Pancreas (tissue), 10 donors: ENCODE data around the gene SPTBN1. TPM values are rescaled to one million over a fixed set of nuclear protein-coding genes. Genes with fewer than 3 reads are reported as not detected.
A peak's percentile ranks its signal among the peaks of the same experiment; 100 is the strongest.
"Not testable (repeated sequence)": the region's sequence is repeated elsewhere in the genome, so short reads cannot be mapped to it uniquely, and the experiment has no call there.

Experiments
- ATAC-seq, 4 donors: fragments of 200-7000 bp; cut with Tn5 transposase; one replicate each; pipeline versions ENCODE4 v1.8.0 to v1.9.1; 2020; ENCODE audit warnings: mild to moderate bottlenecking in 4 of 4, moderate library complexity in 4 of 4
- DNase-seq, 6 donors: peaks; one replicate each; pipeline ENCODE4 v3.0.0-alpha.2; 2020
- FAIRE-seq: peaks from 2 replicates; lab custom pipeline; 2012; peaks lifted over from hg19 to GRCh38; lab: Jason Lieb, UNC
- H3K27ac ChIP-seq, 4 donors: fragments of 200-600 bp; sonication (generic); 1 replicate in 3 of 4; 2 replicates in 1 of 4; pipeline versions ENCODE4 v1.5.0 to v1.8.0; 2020
- H3K27me3 ChIP-seq, 4 donors: fragments of 200-600 bp; one replicate each; pipeline ENCODE4 v1.8.0; 2021
- H3K36me3 ChIP-seq, 3 donors: fragments of 200-600 bp; sonication (generic) in 1 of 3; one replicate each; pipeline versions ENCODE4 v1.5.0 to v1.8.0; 2020 to 2021
- H3K4me1 ChIP-seq, 3 donors: fragments of 200-600 bp; one replicate each; pipeline ENCODE4 v1.8.0; 2021
- H3K4me3 ChIP-seq, 4 donors: fragments of 200-600 bp; sonication (generic) in 2 of 4; one replicate each; pipeline versions ENCODE4 v1.5.0 to v1.8.0; 2020 to 2021
- H3K9me3 ChIP-seq, 4 donors: fragments of 200-600 bp; one replicate each; pipeline ENCODE4 v1.8.0; 2021
- CTCF ChIP-seq, 4 donors: fragments of 200-600 bp; sonication (generic) in 3 of 4; IDR thresholded peaks; one replicate each; pipeline versions ENCODE4 v1.5.0 to v1.8.0; 2021; ENCODE audit warnings: antibody characterized with exemption in 4 of 4
- WGBS, 2 donors: extraction: QIAGEN DNeasy Blood & Tissue Kit; methylation state at CpG; one replicate each; pipeline ENCODE4 v1.1.7; 2013; 5-methylcytosine and 5-hydroxymethylcytosine counted together
- intact Hi-C, 3 donors: fragments of 100-400 bp; cut with DNase I; formaldehyde crosslinking; loops; one replicate each; pipeline versions ENCODE4 v1.11.1 to v1.14.2; 2022
- polyA plus RNA-seq, 2 donors: library from polyadenylated mRNA; stranded (reverse); fragments of 200-250 nt; gene quantifications; one replicate each; pipeline ENCODE4 v1.2.3, GENCODE V29; 2013
- total RNA-seq, 6 donors: library from RNA; stranded (reverse); fragmentation: NEBNext Ultra II Directional in 4 of 6; extraction: Animal tissue kit (Norgen Biotek cat#: 25700) in 4 of 6; gene quantifications; one replicate each; pipeline versions ENCODE4 v1.2.1 to v1.2.4, GENCODE V29; 2021 to 2023
- donor health status: healthy with polysubstance abuse.
- donor health status: DM: no; HTN: no; CAD: no; lungs with moderate emphysema.
- donor health status: DM: no; HTN: no; CAD: no.
- donor health status: control.
- donor health status: control.
- donor health status: Bipolar disorder and iron deficiency.
- donor health status: DM: yes; HTN: yes; CAD: no.
- donor health status: DM: no; HTN: no; CAD: no.
- donor health status: DM: no; HTN: no; CAD: no.
- donor health status: DM: yes; HTN: yes; CAD: no.

The SPTBN1 gene
- total and polyA plus RNA-seq, 8 donors = 43.8 to 192 (median 84.4) TPM

GRCh38 chr2:54687595-54688152, 231.5 kb downstream of the SPTBN1 start:
- Histone ChIP-seq H3K9me3 (no peaks in the 10 kb centered on the region), H3K4me3 (no peak overlapping the region), H3K27me3 (no peaks in the 10 kb centered on the region), H3K36me3 (no peaks in the 10 kb centered on the region), H3K4me1 (peaks cover 0 to 5% (median 0%) of the 10 kb centered on the region in 3 donors), H3K27ac (no peak overlapping the region)
- WGBS, 2 donors = 79 to 87% methylated on average over 4 of the region's 4 CpGs
- ATAC-seq (no peak), FAIRE-seq (no peak), DNase-seq (no peak)
- TF ChIP-seq CTCF (IDR thresholded peaks at IDR 0.05) = no peak
- intact Hi-C loops = no loop called here

- H3K4me3 ChIP-seq = no peak overlapping the region
- no peak for TF ChIP-seq CTCF (IDR thresholded peaks at IDR 0.05)
- H3K27me3 ChIP-seq = no peaks in the 10 kb centered on the region
- peaks cover 0 to 5% (median 0%) of the 10 kb centered on the region in 3 donors for H3K4me1 ChIP-seq
- no peak for FAIRE-seq
- H3K27ac ChIP-seq = peak overlapping the region in 1 of 4 donors; percentile 16
- intact Hi-C loops = no loop called here
- peak; percentile 75 to 91 (median 84) for ATAC-seq
- H3K36me3 ChIP-seq = no peaks in the 10 kb centered on the region
- no peak for DNase-seq
- H3K9me3 ChIP-seq = no peaks in the 10 kb centered on the region
- WGBS, 2 donors = 42 to 52% methylated on average over 8 of the region's 8 CpGs
These were observed 235.5 kb downstream of the SPTBN1 start for GRCh38 chr2:54691445-54692135.

- intact Hi-C loops = no loop called here
- ATAC-seq = no peak
- no peak for FAIRE-seq
- peaks cover 0 to 5% (median 0%) of the 10 kb centered on the region in 3 donors for H3K4me1 ChIP-seq
- H3K4me3 ChIP-seq = no peak overlapping the region
- H3K27ac ChIP-seq = no peak overlapping the region
- DNase-seq = no peak
- no peaks in the 10 kb centered on the region for H3K27me3 ChIP-seq
- TF ChIP-seq CTCF (IDR thresholded peaks at IDR 0.05) = no peak
- no peaks in the 10 kb centered on the region for H3K9me3 ChIP-seq
- no peaks in the 10 kb centered on the region for H3K36me3 ChIP-seq
These were observed 236.4 kb downstream of the SPTBN1 start for GRCh38 chr2:54692556-54692955.

- Histone ChIP-seq H3K4me3 (no peak overlapping the region), H3K27ac (no peak overlapping the region), H3K4me1 (peaks cover 0 to 5% (median 0%) of the 10 kb centered on the region in 3 donors), H3K27me3 (no peaks in the 10 kb centered on the region), H3K36me3 (no peaks in the 10 kb centered on the region), H3K9me3 (no peaks in the 10 kb centered on the region)
- no peak for DNase-seq
- no peak for FAIRE-seq
- no peak for ATAC-seq
- 93 to 95% methylated on average over 4 of the region's 4 CpGs for WGBS, 2 donors
- no peak for TF ChIP-seq CTCF (IDR thresholded peaks at IDR 0.05)
- intact Hi-C loops = no loop called here
These were observed 239.3 kb downstream of the SPTBN1 start for GRCh38 chr2:54695378-54695777.

- no peak overlapping the region for H3K4me3 ChIP-seq
- no peaks in the 10 kb centered on the region for H3K36me3 ChIP-seq
- H3K27ac ChIP-seq = no peak overlapping the region
- TF ChIP-seq CTCF (IDR thresholded peaks at IDR 0.05) = no peak
- no peaks in the 10 kb centered on the region for H3K4me1 ChIP-seq
- no peak for ATAC-seq
- WGBS, 2 donors = 92 to 96% methylated on average over 1 of the region's 1 CpG
- no peaks in the 10 kb centered on the region for H3K9me3 ChIP-seq
- no peak for DNase-seq
- H3K27me3 ChIP-seq = no peaks in the 10 kb centered on the region
- no peak for FAIRE-seq
- intact Hi-C loops = no loop called here
These were observed 241.8 kb downstream of the SPTBN1 start for GRCh38 chr2:54697934-54698333.

GRCh38 chr2:54698926-54699325, 242.8 kb downstream of the SPTBN1 start:
- intact Hi-C loops, H3K4me3 ChIP-seq, DNase-seq, H3K27me3 ChIP-seq, FAIRE-seq, H3K36me3 ChIP-seq, H3K27ac ChIP-seq, ATAC-seq, H3K9me3 ChIP-seq, H3K4me1 ChIP-seq: not testable (repeated sequence)
- 94 to 97% methylated on average over 30 to 37 of the region's 37 CpGs for WGBS, 2 donors
